NB4 (cell line): ENCODE results near the gene BANP.
"Not testable (repeated sequence)": the region's sequence is repeated elsewhere in the genome, so short reads cannot be mapped to it uniquely, and the experiment has no call there.

Experiments
- CTCF ChIP-seq: IDR thresholded peaks from one replicate; pipeline ENCODE4 v1.5.1; 2012; ENCODE audit warnings: low read depth, low read length
- MYC ChIP-seq: IDR thresholded peaks from 2 replicates; pipeline ENCODE4 v1.6.1; 2011; ENCODE audit warnings: low read depth, low read length
- POLR2A ChIP-seq: IDR thresholded peaks from 2 replicates; pipeline ENCODE4 v1.6.1; 2011; ENCODE audit warnings: mild to moderate bottlenecking; ENCODE audit not compliant: insufficient read length; ENCODE audit errors: extremely low read depth

GRCh38 chr16:88094900-88095299 lies 143.7 kb downstream of the BANP start:
- TF ChIP-seq CTCF, POLR2A, MYC: not testable (repeated sequence)
